CD4-positive, alpha-beta T cell treated with Interleukin-4 for 4 hours (primary cell): ENCODE measurements around the gene ARF3.

Experiments used
- DNase-seq: peaks from one replicate; pipeline ENCODE4 v3.0.0-alpha.2; 2020

The ARF3 gene

GRCh38 chr12:48980953-48981756 is 23.9 kb upstream of the ARF3 start:
- DNase-seq = peak; percentile 51

- peak; percentile 13 for DNase-seq
Measured at GRCh38 chr12:48980389-48980952, 23.2 kb upstream of the ARF3 start.

- DNase-seq = peak; percentile 43
Measured at GRCh38 chr12:48979602-48980388, 22.5 kb upstream of the ARF3 start.

- DNase-seq = no peak
Measured at GRCh38 chr12:48978741-48979601, 21.7 kb upstream of the ARF3 start.

- no peak for DNase-seq
Measured at GRCh38 chr12:48978291-48978740, 21.0 kb upstream of the ARF3 start, which contains the start of gene WNT1. WNT1 (plus strand) TSS chr12:48978322; CDS start chr12:48978651, 329 bp downstream.

- DNase-seq = peak; percentile 68
Measured at GRCh38 chr12:48977290-48978281, 20.3 kb upstream of the ARF3 start.

DNA sequence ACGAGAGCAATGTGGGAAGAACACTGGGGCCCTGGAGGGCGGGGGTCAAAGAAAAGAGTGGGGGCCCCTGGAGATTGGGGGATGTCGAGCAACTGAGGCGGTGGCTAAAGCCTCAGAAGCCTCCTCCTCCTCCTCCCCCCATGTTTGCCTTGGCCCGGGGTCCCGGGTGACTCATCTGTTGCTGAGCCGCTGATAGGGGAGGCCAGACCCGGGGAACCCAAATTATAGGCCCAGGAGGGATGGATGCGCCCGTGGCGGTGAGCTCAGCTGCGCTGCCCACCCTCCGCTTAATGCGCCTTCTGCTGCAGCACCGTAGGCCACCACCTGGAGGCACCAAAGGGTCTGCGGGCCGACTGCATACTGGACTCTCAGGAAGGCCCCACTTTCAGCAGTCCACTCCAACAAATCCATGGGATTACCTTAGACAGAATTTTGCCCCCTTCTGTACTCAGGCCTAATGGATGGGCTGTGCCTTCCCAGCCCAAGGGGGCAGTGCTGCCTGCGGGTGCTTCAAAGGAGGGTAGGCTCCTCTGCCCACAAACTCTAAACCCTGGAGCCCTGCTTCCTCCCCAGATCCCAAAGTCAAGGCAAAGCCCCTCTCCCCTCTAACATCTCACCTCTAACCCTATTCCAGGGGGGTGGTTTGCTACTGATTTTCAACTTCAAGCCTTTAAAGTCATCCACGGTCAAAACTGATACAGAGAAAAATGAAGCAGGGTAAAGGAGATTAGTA is 16.8 kb upstream of the ARF3 start:
- DNase-seq = peak; percentile 34

GRCh38 chr12:48973531-48973930 is 16.2 kb upstream of the ARF3 start:
- no peak for DNase-seq

DNA sequence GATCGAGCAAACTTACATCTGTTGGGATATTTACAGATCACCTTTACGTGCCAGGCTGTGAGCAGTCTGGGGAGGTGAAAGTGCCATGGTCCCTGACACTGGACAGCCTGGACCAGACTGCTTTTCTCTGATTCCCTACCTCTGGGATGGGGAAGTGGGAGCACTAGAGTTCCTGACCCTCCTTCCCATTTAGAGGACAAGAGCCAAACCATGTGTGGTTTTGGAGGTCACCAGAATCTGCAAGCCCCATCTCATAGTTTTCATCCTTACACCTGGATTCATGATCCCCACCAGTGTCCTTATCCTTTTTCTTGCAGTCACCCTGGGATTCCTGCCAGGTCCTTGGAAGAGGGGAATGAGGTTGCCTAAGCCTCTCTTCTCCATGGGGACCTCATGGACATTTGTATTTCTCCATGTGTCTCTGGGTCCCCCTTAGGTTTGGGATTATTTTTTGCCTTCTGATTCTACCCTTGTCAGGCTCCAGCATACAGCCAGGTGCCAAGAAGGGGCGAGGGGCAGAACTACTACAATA is 15.7 kb upstream of the ARF3 start:
- DNase-seq = no peak

DNA sequence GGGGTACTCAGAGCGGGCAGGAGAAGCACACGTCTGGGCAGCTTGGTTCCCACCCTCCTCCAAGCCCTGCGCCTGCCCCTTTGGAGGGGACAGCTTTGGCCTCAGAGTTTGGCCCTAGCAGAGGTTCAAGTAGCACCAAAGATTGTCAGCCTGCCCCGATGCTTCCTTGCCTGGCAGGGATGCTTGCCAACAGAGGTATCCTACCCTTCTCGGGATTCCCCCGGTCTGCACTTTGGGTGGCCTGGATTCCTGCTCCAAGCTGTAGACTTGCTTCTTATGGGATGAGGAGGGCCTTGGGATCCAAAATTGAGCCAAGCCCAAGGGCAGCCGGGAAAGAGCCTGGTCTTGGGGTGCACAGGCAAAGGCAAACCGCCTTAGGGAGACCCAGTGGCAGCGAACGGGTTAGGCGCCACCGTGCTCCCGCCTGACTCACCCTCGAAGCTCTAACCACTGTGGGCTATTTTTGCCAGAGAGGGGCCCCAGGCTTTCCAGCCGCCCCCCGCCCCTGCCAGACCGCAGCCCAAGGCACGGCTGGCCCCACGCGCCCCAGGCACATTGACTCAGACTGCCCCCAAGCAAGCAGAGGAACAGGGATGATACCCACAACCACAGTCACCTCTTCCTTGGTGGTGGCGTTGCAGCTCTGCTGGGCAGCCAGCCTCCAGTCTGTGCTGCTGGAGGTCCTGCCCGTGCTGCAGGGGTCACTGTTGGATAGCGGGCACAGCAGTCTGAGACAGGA is 15.1 kb upstream of the ARF3 start:
- no peak for DNase-seq

GRCh38 chr12:48970702-48971334 is 13.5 kb upstream of the ARF3 start:
- no peak for DNase-seq

- peak; percentile 19 for DNase-seq
Measured at GRCh38 chr12:48969833-48970701, 12.8 kb upstream of the ARF3 start.

- DNase-seq = no peak
Measured at GRCh38 chr12:48969160-48969771, 12.0 kb upstream of the ARF3 start.

DNA sequence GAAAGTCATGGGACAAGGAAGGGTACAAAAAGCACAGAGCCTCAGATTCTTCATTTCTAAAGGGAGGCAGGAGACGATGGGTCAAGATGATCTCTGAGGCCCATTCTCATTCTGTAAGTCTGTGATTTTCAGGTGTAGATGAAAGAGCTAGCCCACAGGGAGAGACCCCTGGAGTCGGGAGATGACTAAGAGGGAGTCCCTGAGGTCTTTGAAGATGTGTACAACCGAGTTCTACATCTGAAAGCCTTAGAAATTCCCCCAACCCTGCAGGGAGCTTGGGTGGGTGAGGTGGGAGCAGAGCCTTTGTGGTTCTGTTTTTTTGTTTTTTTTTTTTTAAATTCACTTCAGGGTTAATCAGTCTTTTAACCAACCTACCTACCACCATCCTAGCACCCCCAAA is 11.2 kb upstream of the ARF3 start:
- no peak for DNase-seq

GRCh38 chr12:48967991-48968390 is 10.7 kb upstream of the ARF3 start:
- no peak for DNase-seq

DNA sequence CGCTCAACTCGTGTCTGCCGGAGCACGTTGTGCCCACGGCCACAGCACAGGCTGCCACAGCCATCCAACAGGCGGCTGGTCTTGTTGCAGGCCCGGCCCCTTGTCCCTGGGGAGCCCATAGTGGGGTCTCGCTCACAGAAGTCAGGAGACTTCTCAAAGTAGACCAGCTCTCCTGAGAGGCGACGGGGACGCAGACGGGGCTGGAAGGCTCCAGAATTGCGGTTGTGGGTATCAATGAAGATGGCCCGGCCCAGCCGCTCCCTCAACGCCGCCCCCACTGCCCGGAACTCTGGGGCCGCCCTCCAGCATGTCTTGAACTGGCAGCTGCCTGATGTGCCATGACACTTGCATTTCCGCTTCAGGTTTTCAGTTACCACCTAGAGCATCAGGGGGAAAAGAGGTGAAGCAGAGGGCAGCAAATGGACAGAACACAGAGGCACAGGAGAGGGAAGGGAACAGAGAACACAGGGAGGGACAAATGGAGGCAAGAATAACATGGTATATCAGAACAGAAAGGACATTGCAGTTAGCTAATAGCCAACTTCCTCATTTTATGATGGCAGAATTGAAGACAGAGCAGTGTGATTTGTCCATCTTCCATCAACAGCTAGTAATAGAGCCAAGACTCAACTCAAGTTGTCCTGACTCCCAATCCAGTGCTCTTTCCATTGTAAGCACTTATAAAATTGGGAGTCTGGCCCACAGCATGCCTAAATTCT is 9.0 kb upstream of the ARF3 start:
- DNase-seq = no peak

DNA sequence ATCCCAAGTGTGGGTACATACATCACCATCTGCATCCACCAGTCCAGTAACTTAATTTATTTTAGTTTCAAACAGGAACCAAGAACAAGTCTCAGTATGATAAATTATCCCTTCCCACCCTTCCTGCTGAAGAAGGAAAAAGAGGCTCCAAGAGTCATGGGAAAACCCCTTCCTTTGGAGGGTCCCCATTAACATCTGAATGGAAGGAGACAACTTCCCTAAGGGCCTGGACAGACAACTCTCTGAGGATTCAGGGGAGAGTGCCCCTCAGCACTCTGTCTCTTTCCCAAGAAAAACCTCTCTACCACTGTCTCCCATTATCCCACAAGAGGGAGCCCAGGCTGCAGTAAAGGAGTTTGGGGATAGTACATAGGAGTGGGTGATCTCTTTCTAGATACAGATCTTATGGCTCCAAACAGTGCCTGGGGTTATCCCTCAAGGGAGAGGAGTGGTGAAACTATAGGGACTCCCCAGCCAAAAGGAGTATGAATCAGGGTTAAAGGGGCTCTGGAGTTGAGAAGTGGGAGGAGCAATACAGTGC is 8.1 kb upstream of the ARF3 start:
- DNase-seq = no peak
